Panc1 (cell line): ENCODE results near the gene DSCAML1.

Experiments used
- CTCF ChIP-seq: fragments of 450-650 bp; IDR thresholded peaks from 2 replicates; pipeline ENCODE4 v1.5.1; 2017; ENCODE audit warnings: mild to moderate bottlenecking
- POLR2AphosphoS5 ChIP-seq: IDR thresholded peaks from 2 replicates; pipeline ENCODE4 v1.6.1; 2012; ENCODE audit warnings: mild to moderate bottlenecking, low read depth, low read length, moderate library complexity
- TCF7L2 ChIP-seq: IDR thresholded peaks from 2 replicates; pipeline ENCODE4 v1.6.1; 2011; ENCODE audit warnings: mild to moderate bottlenecking, low read depth, low read length, inconsistent platforms

- TF ChIP-seq CTCF (no peak), TCF7L2 (no peak), POLR2AphosphoS5 (no peak)
Measured at GRCh38 chr11:117480221-117480620, 316.8 kb downstream of the DSCAML1 start.
